B cell (primary cell): Measurements from ENCODE around the gene UBR1.

Experiments used
- EZH2 ChIP-seq: IDR thresholded peaks from 2 replicates; pipeline ENCODE4 v1.6.1; 2012; ENCODE audit warnings: borderline replicate concordance, low read depth, mild to moderate bottlenecking, moderate library complexity, low read length; ENCODE audit not compliant: insufficient read depth, poor library complexity, severe bottlenecking
- TF ChIP-seq, protein P1 (sequence below): fragments of 200-600 bp; IDR thresholded peaks from one replicate; pipeline ENCODE4 v1.8.0; 2022; ENCODE audit warnings: antibody characterized with exemption, mild to moderate bottlenecking

DNA sequence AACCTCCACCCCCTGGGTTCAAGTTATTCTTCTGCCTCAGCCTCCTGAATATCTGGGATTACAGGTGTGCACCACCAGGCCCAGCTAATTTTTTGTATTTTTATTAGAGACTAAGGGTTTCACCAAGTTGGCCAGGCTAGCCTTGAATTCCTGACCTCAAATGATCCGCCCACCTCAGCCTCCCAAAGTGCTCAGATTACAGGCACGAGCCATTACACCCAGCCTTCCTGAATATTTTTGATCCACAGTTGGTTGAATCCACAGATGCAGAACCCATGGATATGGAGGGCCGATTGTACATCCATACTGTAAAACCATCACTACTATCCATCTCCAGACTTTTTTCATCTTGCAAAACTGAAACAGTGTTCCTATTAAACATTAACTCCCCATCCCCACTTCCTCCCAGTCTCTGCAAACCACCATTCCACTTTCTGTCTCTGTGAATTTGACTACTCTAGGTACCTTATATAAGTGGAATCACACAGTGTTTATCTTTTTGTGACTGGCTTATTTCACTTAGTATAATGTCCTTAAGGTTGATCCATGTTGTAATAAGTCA is 19.3 kb upstream of the UBR1 start:
- TF ChIP-seq, protein P1, sequence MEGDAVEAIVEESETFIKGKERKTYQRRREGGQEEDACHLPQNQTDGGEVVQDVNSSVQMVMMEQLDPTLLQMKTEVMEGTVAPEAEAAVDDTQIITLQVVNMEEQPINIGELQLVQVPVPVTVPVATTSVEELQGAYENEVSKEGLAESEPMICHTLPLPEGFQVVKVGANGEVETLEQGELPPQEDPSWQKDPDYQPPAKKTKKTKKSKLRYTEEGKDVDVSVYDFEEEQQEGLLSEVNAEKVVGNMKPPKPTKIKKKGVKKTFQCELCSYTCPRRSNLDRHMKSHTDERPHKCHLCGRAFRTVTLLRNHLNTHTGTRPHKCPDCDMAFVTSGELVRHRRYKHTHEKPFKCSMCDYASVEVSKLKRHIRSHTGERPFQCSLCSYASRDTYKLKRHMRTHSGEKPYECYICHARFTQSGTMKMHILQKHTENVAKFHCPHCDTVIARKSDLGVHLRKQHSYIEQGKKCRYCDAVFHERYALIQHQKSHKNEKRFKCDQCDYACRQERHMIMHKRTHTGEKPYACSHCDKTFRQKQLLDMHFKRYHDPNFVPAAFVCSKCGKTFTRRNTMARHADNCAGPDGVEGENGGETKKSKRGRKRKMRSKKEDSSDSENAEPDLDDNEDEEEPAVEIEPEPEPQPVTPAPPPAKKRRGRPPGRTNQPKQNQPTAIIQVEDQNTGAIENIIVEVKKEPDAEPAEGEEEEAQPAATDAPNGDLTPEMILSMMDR: no peak
- no peak for TF ChIP-seq EZH2
